DND-41 (cell line): ENCODE measurements around the gene DNAH8.

Experiments used
- ATAC-seq: fragments of 200-7000 bp; cut with Tn5 transposase; 3 replicates; pipeline ENCODE4 v1.9.1; 2021; ENCODE audit warnings: low read depth; ENCODE audit not compliant: insufficient read depth
- DNase-seq: peaks from one replicate; pipeline ENCODE4 v3.0.0-alpha.2; 2020
- H2AFZ ChIP-seq: 2 replicates; pipeline ENCODE4 v1.6.0; 2012; ENCODE audit warnings: low read depth, low read length
- H3K27ac ChIP-seq: 2 replicates; pipeline ENCODE4 v1.5.1; 2012; ENCODE audit warnings: low read length, inconsistent platforms
- H3K27me3 ChIP-seq: fragments of 200-600 bp; sonication (generic); 2 replicates; pipeline ENCODE4 v1.6.0; 2012; ENCODE audit warnings: low read length, mild to moderate bottlenecking, inconsistent platforms; ENCODE audit not compliant: insufficient read depth, poor library complexity
- H3K36me3 ChIP-seq: 2 replicates; pipeline ENCODE4 v1.5.1; 2012; ENCODE audit warnings: low read length, inconsistent platforms; ENCODE audit not compliant: insufficient read depth
- H3K4me1 ChIP-seq: 2 replicates; pipeline ENCODE4 v1.5.1; 2012; ENCODE audit warnings: mild to moderate bottlenecking, low read length; ENCODE audit not compliant: insufficient read depth
- H3K4me2 ChIP-seq: 2 replicates; pipeline ENCODE4 v1.6.0; 2012; ENCODE audit warnings: mild to moderate bottlenecking, moderate library complexity, low read length, inconsistent platforms; ENCODE audit not compliant: insufficient read depth
- H3K4me3 ChIP-seq, 2 experiments: fragments of 200-600 bp in 1 of 2; shearing (Covaris generic) in 1 of 2; 2 replicates each; pipeline ENCODE4 v1.5.1; 2012 to 2016; ENCODE audit warnings: inconsistent platforms in 2 of 2, low read length in 2 of 2, mild to moderate bottlenecking in 2 of 2, low read depth in 1 of 2, moderate library complexity in 1 of 2
- H3K79me2 ChIP-seq: 2 replicates; pipeline ENCODE4 v1.6.0; 2012; ENCODE audit warnings: low read length, inconsistent platforms; ENCODE audit not compliant: insufficient read depth
- H3K9ac ChIP-seq: 2 replicates; pipeline ENCODE4 v1.6.0; 2012; ENCODE audit warnings: low read depth, mild to moderate bottlenecking, inconsistent platforms, low read length, moderate library complexity
- H3K9me3 ChIP-seq: 2 replicates; pipeline ENCODE4 v1.5.1; 2012; ENCODE audit warnings: low read length, moderate library complexity, mild to moderate bottlenecking, inconsistent platforms; ENCODE audit not compliant: insufficient read depth, severe bottlenecking
- H4K20me1 ChIP-seq: 2 replicates; pipeline ENCODE4 v1.6.0; 2012; ENCODE audit warnings: low read length; ENCODE audit not compliant: insufficient read depth
- EZH2 ChIP-seq: IDR thresholded peaks from 3 replicates; pipeline ENCODE4 v1.6.1; 2012; ENCODE audit warnings: borderline replicate concordance, low read depth, mild to moderate bottlenecking, moderate library complexity, low read length, inconsistent platforms; ENCODE audit not compliant: severe bottlenecking
- TF ChIP-seq, protein P1 (sequence below): IDR thresholded peaks from 2 replicates; pipeline ENCODE4 v1.5.1; 2012; ENCODE audit warnings: borderline replicate concordance, low read length, moderate library complexity, mild to moderate bottlenecking; ENCODE audit not compliant: poor library complexity, severe bottlenecking; ENCODE audit errors: extremely low read depth

The DNAH8 gene

DNA sequence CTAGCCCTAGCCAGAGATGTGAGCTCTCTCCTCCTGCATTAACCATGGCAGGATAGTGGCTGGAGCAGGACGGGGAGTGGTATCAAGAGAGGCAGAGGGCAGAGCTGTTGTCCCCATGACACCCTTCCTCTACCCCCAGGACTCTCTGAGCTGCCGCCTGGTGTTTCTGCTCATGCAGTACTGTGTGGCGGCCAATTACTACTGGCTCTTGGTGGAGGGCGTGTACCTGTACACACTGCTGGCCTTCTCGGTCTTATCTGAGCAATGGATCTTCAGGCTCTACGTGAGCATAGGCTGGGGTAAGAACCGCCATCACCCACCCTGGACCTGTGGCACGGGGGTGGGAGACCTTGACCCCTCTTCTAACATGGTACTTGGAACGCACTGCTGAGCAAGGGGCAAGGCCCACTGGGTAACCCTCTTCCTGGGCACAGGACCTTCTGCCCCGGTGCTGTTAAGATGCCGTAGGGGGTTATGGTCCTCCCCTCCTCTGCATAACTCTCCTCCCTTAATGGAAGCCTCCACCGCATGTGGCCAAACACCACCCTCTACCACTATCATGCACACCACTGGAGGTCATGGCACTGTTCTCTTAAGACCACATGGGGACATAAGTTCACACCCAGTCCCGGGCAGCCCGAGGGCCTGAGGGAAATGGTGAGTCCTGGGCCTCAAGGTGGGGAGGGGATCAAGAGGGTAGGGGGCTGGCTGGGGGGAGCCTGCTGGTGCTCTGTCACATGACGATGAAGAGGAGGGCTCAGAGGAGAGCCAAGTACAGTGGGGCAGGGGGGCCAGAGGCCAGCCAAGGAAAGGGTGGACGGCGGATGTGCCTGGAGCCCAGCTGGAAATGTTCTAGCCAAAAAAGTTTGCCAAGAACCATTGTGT, 358.6 kb downstream of the DNAH8 start:
- Histone ChIP-seq H3K9ac (no peak overlapping the region), H3K79me2 (no peaks in the 10 kb centered on the region), H3K4me1 (no peaks in the 10 kb centered on the region), H3K4me3 (no peak overlapping the region), H3K9me3 (no peaks in the 10 kb centered on the region), H3K27ac (no peak overlapping the region), H3K4me2 (no peak overlapping the region), H4K20me1 (peaks cover 3% of the 10 kb centered on the region; the same call in 1 of the 2 replicates), H2AFZ (no peak overlapping the region), H3K27me3 (no peaks in the 10 kb centered on the region), H3K36me3 (no peaks in the 10 kb centered on the region)
- TF ChIP-seq EZH2, result no peak
- TF ChIP-seq, protein P1, sequence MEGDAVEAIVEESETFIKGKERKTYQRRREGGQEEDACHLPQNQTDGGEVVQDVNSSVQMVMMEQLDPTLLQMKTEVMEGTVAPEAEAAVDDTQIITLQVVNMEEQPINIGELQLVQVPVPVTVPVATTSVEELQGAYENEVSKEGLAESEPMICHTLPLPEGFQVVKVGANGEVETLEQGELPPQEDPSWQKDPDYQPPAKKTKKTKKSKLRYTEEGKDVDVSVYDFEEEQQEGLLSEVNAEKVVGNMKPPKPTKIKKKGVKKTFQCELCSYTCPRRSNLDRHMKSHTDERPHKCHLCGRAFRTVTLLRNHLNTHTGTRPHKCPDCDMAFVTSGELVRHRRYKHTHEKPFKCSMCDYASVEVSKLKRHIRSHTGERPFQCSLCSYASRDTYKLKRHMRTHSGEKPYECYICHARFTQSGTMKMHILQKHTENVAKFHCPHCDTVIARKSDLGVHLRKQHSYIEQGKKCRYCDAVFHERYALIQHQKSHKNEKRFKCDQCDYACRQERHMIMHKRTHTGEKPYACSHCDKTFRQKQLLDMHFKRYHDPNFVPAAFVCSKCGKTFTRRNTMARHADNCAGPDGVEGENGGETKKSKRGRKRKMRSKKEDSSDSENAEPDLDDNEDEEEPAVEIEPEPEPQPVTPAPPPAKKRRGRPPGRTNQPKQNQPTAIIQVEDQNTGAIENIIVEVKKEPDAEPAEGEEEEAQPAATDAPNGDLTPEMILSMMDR, result no peak
- no peak for DNase-seq
- no peak; the same call in 2 of the 3 replicates for ATAC-seq

DNA sequence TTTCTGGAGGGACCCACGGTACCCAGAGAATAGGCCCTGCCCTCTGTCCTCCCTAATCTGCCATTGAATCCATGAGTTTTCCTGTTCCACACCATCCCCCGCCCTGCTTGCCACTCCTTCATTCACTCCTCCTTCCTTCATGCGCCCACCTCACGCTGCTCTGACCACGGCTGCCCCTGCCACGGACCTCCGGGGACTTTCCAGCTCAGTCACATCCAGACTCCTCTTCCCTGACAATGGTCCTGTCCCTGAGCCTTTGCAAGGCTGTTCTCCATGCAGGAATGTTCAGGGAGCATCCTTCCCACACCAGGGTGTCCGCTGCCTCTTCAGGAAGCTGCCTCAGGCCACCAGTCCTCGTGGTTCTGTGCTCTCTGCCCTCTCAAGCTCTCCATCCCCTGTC, 359.4 kb downstream of the DNAH8 start:
- TF ChIP-seq, protein P1, result no peak
- no peak for TF ChIP-seq EZH2
- DNase-seq (no peak), ATAC-seq (no peak)
- Histone ChIP-seq H3K9me3 (no peaks in the 10 kb centered on the region), H2AFZ (no peak overlapping the region), H3K4me3 (no peak overlapping the region), H3K27me3 (no peaks in the 10 kb centered on the region), H3K36me3 (no peaks in the 10 kb centered on the region), H3K4me1 (no peaks in the 10 kb centered on the region), H3K79me2 (no peaks in the 10 kb centered on the region), H3K9ac (no peak overlapping the region), H3K4me2 (no peak overlapping the region), H4K20me1 (peaks cover 3% of the 10 kb centered on the region; the same call in 1 of the 2 replicates), H3K27ac (no peak overlapping the region)

DNA sequence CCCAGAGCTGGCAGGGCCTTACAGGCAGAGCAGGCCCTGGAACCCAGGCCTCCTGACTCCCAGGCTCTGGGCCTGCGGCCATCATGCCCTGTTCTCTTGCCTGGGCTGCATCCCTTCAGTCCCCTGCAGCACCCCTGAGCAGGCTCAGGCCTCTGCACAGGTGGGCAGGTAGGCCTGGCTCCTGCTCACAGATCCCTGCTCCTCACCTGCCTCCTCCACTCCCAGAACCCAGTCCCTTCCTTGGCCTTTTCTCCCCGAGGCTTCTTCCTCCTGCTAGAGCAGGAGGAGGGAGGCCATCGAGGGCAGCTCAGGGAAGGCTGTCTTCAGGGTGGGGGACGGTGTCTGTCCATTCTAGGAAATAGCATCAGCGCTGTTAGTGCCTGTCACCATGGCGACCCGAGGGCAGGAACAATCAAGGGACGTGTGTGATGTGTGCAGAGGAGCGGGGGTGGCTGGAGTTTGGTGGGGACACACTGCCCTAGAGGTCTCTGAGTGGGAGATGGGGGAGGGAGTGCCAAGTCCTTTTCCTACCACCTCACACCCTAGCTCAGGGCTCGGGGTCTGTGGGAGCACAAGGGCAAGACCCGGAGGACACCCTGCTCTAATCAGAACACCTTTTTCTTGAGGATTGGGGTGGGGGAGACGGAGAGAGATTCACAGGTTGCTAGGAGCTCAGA, 360.0 kb downstream of the DNAH8 start:
- Histone ChIP-seq H3K27me3 (no peaks in the 10 kb centered on the region), H3K4me1 (no peaks in the 10 kb centered on the region), H4K20me1 (peaks cover 3% of the 10 kb centered on the region; the same call in 1 of the 2 replicates), H2AFZ (no peak overlapping the region), H3K9me3 (no peaks in the 10 kb centered on the region), H3K36me3 (no peaks in the 10 kb centered on the region), H3K79me2 (no peaks in the 10 kb centered on the region), H3K27ac (no peak overlapping the region), H3K9ac (no peak overlapping the region), H3K4me3 (no peak overlapping the region), H3K4me2 (no peak overlapping the region)
- no peak for DNase-seq
- no peak for TF ChIP-seq EZH2
- TF ChIP-seq, protein P1, result no peak
- no peak for ATAC-seq
